A549 (cell line): Measurements from ENCODE around the gene ZNF138. TPM values are rescaled to one million over a fixed set of nuclear protein-coding genes. Genes with fewer than 3 reads are reported as not detected.

Source experiments
- ATAC-seq, 2 experiments: fragments of 200-7000 bp in 1 of 2; fragments of >200 bp in 1 of 2; cut with Nextera tagmentation in 1 of 2; cut with Tn5 transposase in 1 of 2; 3 replicates each; pipeline versions ENCODE4 v1.8.0 to v1.9.1; 2018 to 2020; ENCODE audit warnings: mild to moderate bottlenecking in 1 of 2, moderate library complexity in 1 of 2
- CTCF ChIA-PET: fragments of 300-600 bp; sonication (Branson Sonifier 250); formaldehyde crosslinking; extraction: SDS; loops from one replicate; lab custom pipeline; 2021; ENCODE audit warnings: antibody characterized with exemption, inconsistent platforms; lab: Yijun Ruan, JAX
- POLR2A ChIA-PET: fragments of 350-600 bp; formaldehyde crosslinking; extraction: SDS; loops from one replicate; lab custom pipeline; 2021; ENCODE audit warnings: antibody characterized with exemption, inconsistent platforms; lab: Yijun Ruan, JAX
- DNase-seq, 2 experiments: peaks; one replicate each; pipeline versions ENCODE4 v3.0.0 to v3.0.0-alpha.2; 2011 to 2016; ENCODE audit warnings: low read depth in 1 of 2, low spot score in 1 of 2
- FAIRE-seq: peaks from 2 replicates; lab custom pipeline; 2011; peaks lifted over from hg19 to GRCh38; lab: Jason Lieb, UNC
- H3K27ac ChIP-seq, 2 experiments: fragments of >200 bp; sonication (Bioruptor Twin); formaldehyde crosslinking; 3 replicates each; pipeline ENCODE4 v1.5.1; 2016 to 2017
- H3K4me1 ChIP-seq: fragments of >200 bp; sonication (Bioruptor Twin); formaldehyde crosslinking; 3 replicates; pipeline ENCODE4 v1.6.1; 2016
- H3K4me2 ChIP-seq: fragments of >200 bp; sonication (Bioruptor Twin); formaldehyde crosslinking; 3 replicates; pipeline ENCODE4 v1.6.1; 2016
- H3K4me3 ChIP-seq: fragments of >200 bp; sonication (Bioruptor Twin); formaldehyde crosslinking; 3 replicates; pipeline ENCODE4 v1.5.1; 2016
- H3K9me3 ChIP-seq: fragments of >200 bp; sonication (Bioruptor Twin); formaldehyde crosslinking; 3 replicates; pipeline ENCODE4 v1.6.1; 2016
- BCL3 ChIP-seq: fragments of >200 bp; sonication (Bioruptor Twin); formaldehyde crosslinking; IDR thresholded peaks from 3 replicates; pipeline ENCODE4 v1.6.1; 2016
- CHD4 ChIP-seq: fragments of 200-600 bp; sonication (generic); IDR thresholded peaks from 2 replicates; pipeline ENCODE4 v1.6.1; 2016; ENCODE audit warnings: antibody characterized with exemption, mild to moderate bottlenecking, borderline replicate concordance
- HMGXB4 ChIP-seq: fragments of 250-450 bp; sonication (Bioruptor Pico); IDR thresholded peaks from 2 replicates; pipeline ENCODE4 v1.5.0; 2021; ENCODE audit warnings: mild to moderate bottlenecking, moderate library complexity, borderline replicate concordance
- JUN ChIP-seq, 2 experiments: fragments of >200 bp; sonication (Bioruptor Twin); formaldehyde crosslinking; IDR thresholded peaks; 2 replicates in 1 of 2; 3 replicates in 1 of 2; pipeline ENCODE4 v1.6.1; 2016 to 2017
- KDM5A ChIP-seq: fragments of 200-600 bp; sonication (generic); IDR thresholded peaks from 2 replicates; pipeline ENCODE4 v1.6.1; 2016; ENCODE audit warnings: antibody characterized with exemption, mild to moderate bottlenecking
- MAFK ChIP-seq: fragments of 450-650 bp; IDR thresholded peaks from 2 replicates; pipeline ENCODE4 v1.6.1; 2014; ENCODE audit not compliant: partially characterized antibody
- PBX3 ChIP-seq: IDR thresholded peaks from 2 replicates; pipeline ENCODE4 v1.6.1; 2012
- PHF8 ChIP-seq: fragments of 200-600 bp; sonication (generic); IDR thresholded peaks from 2 replicates; pipeline ENCODE4 v1.6.1; 2016; ENCODE audit warnings: low read depth, mild to moderate bottlenecking, antibody characterized with exemption, moderate library complexity, borderline replicate concordance
- POLR2A ChIP-seq: IDR thresholded peaks from 2 replicates; pipeline ENCODE4 v1.6.1; 2012; ENCODE audit warnings: mild to moderate bottlenecking, low read length
- POLR2AphosphoS2 ChIP-seq: conservative IDR thresholded peaks from 2 replicates; pipeline ENCODE4 v1.6.1; 2012; ENCODE audit warnings: low read length, improper control_type of control experiment, inconsistent platforms
- RAD21 ChIP-seq, 2 experiments: fragments of >200 bp in 1 of 2; sonication (Bioruptor Twin) in 1 of 2; formaldehyde crosslinking in 1 of 2; IDR thresholded peaks in 1 of 2; conservative IDR thresholded peaks in 1 of 2; 2 replicates in 1 of 2; 3 replicates in 1 of 2; pipeline ENCODE4 v1.6.1; 2012 to 2018; ENCODE audit warnings: inconsistent platforms in 1 of 2
- RCOR1 ChIP-seq: fragments of 150-350 bp; IDR thresholded peaks from 2 replicates; pipeline ENCODE4 v1.6.1; 2014; ENCODE audit warnings: antibody characterized with exemption, low read length, low read depth
- REST ChIP-seq: fragments of 200-600 bp; sonication (generic); IDR thresholded peaks from 2 replicates; pipeline ENCODE4 v1.6.1; 2016; ENCODE audit warnings: antibody characterized with exemption, mild to moderate bottlenecking, moderate library complexity
- RFX5 ChIP-seq: fragments of 450-650 bp; IDR thresholded peaks from 2 replicates; pipeline ENCODE4 v1.7.1; 2014; ENCODE audit warnings: antibody characterized with exemption, mild to moderate bottlenecking, moderate library complexity
- ZFP36 ChIP-seq: fragments of 450-650 bp; IDR thresholded peaks from 2 replicates; pipeline ENCODE4 v1.6.1; 2014; ENCODE audit warnings: borderline replicate concordance; ENCODE audit not compliant: partially characterized antibody
- WGBS: methylation state at CpG from one replicate; pipeline ENCODE4 v1.1.6; 2017; ENCODE audit errors: missing lambda C conversion rate; 5-methylcytosine and 5-hydroxymethylcytosine counted together
- polyA minus RNA-seq: library from RNA; depleted of rRNA, polyadenylated mRNA; stranded (reverse); fragments of >200 nt; gene quantifications from 2 replicates; pipeline ENCODE4 v1.2.3, GENCODE V29; 2011; rRNA and poly(A)+ RNA removed
- polyA plus RNA-seq, 4 experiments: library from polyadenylated mRNA; depleted of rRNA in 3 of 4; stranded (reverse); fragments of >200 nt; fragmentation: RNase III in 1 of 4; extraction: RNeasy Plus Mini Kit Qiagen cat#74134 plus additional on column Dnase treatment in 1 of 4; gene quantifications; 2 replicates in 3 of 4; 3 replicates in 1 of 4; pipeline ENCODE4 v1.2.3, GENCODE V29; 2011 to 2017

ZNF138 gene
- polyA plus RNA-seq (2011; rRNA removed), result 6.3 TPM in 2 replicates
- polyA plus RNA-seq (2012; cell fraction: cytosol; rRNA removed), result 2.1 and 2.5 TPM in 2 replicates
- 1.4 and 2.2 TPM in 2 replicates for polyA plus RNA-seq (2012; cell fraction: nucleus; rRNA removed)
- polyA plus RNA-seq (2017; fragmentation: RNase III; extraction: RNeasy Plus Mini Kit Qiagen cat#74134 plus additional on column Dnase treatment), result 3.8 to 4.0 TPM (median 3.9 TPM) in 3 replicates
- 1.3 and 1.6 TPM in 2 replicates for polyA minus RNA-seq

- H3K4me1 ChIP-seq, result no peaks in the 10 kb centered on the region
- WGBS, result 3% methylated on average over 17 of the region's 32 CpGs
- ATAC-seq, result peak; percentile 100
- peaks cover 6% of the 10 kb centered on the region; the same call in 2 of the 3 replicates for H3K9me3 ChIP-seq
- peak; percentile 95 to 96 for DNase-seq
- peak within 1 kb of the TSS; percentile 58 for H3K4me3 ChIP-seq
- peak within 1 kb of the TSS; percentile 71 to 91 for H3K27ac ChIP-seq
- TF ChIP-seq REST, result 0 out of 2 replicates have a peak, but pooled peaks have one; percentile 16
- TF ChIP-seq PHF8, result peak; percentile 63; the same call in 1 of the 2 replicates
- TF ChIP-seq PBX3, result peak; percentile 75; the same call in 1 of the 2 replicates
- TF ChIP-seq ZFP36, result no peak
- TF ChIP-seq RFX5, result peak; percentile 69
- no peak for TF ChIP-seq HMGXB4
- TF ChIP-seq BCL3, result 0 out of 3 replicates have a peak, but pooled peaks have one; percentile 37
- TF ChIP-seq KDM5A, result peak; percentile 39; the same call in 1 of the 2 replicates
- TF ChIP-seq JUN (IDR thresholded peaks at IDR 0.05), result peak in 1 of 2 experiments; percentile 44; a peak in 1 of 5 replicates
- peak; percentile 65 for TF ChIP-seq POLR2A
- no peak for TF ChIP-seq RCOR1
- H3K4me2 ChIP-seq, result peak within 1 kb of the TSS; percentile 73
- ChIA-PET CTCF (interaction anchor here (0.7 kb wide), 2 partner anchors 8 to 59 kb away, joined by 3 to 4 read pairs; no protein-coding TSS in a partner anchor), POLR2A (interaction anchor here (0.7 to 1.4 kb wide), 9 partner anchors 9 to 232 kb away, joined by 3 to 11 read pairs (median 4); partner anchors contain the start of genes ERV3-1, ZNF107, ZNF273 and ZNF680)
- FAIRE-seq, result no peak
Measured at GRCh38 chr7:64794171-64794844, at the start of gene ZNF138. TSS of gene ZNF138 (plus strand) at chr7:64794428. CDS start at chr7:64794569, 141 bp downstream.

- H3K4me1 ChIP-seq, result no peaks in the 10 kb centered on the region
- no peak overlapping the region for H3K27ac ChIP-seq
- H3K9me3 ChIP-seq, result peaks cover 8% of the 10 kb centered on the region; the same call in 2 of the 3 replicates
- 28% methylated on average over 4 of the region's 4 CpGs for WGBS
- DNase-seq (no peak), FAIRE-seq (no peak), ATAC-seq (no peak)
- CTCF ChIA-PET, result no interaction called here
- POLR2A ChIA-PET, result no interaction called here
- TF ChIP-seq POLR2AphosphoS2, result no peak
- TF ChIP-seq MAFK, result no peak
- no peak for TF ChIP-seq RAD21 (conservative IDR thresholded peaks at IDR 0.05 in 1 of 2, IDR thresholded peaks at IDR 0.05 in 1 of 2)
- no peak for TF ChIP-seq CHD4
- TF ChIP-seq, all 56 proteins: peak for 0
- no peak overlapping the region for H3K4me2 ChIP-seq
- H3K4me3 ChIP-seq, result no peak overlapping the region
Measured at GRCh38 chr7:64744680-64745079, 49.5 kb upstream of the ZNF138 start.
